ENCODE measurements around the gene CFAP45.

Gene CFAP45

GRCh38 chr1:159832309-159832708 is 67.7 kb downstream of the CFAP45 start:
- no peak overlapping the region for H3K4me3 ChIP-seq (ENCODE audit: insufficient read length, low read depth)
- H3K9me3 ChIP-seq (ENCODE audit: insufficient read depth, low read length) = no peaks in the 10 kb centered on the region
- TF ChIP-seq SUZ12 (IDR thresholded peaks at IDR 0.05; ENCODE audit: extremely low read depth, insufficient read depth, insufficient read length) = no peak
- no peak for TF ChIP-seq YY1 (IDR thresholded peaks at IDR 0.05; ENCODE audit: insufficient read depth, insufficient read length)
- no peak for TF ChIP-seq ZNF274 (IDR thresholded peaks at IDR 0.05; ENCODE audit: low read depth, low read length)
- H3K36me3 ChIP-seq (ENCODE audit: insufficient read depth, insufficient read length, low read length) = no peaks in the 10 kb centered on the region
- DNase-seq (ENCODE audit: low read depth, low spot score) = no peak
- peaks cover 2% of the 10 kb centered on the region for H3K4me1 ChIP-seq (ENCODE audit: insufficient read depth, insufficient read length)
- peaks cover 4% of the 10 kb centered on the region for H3K27me3 ChIP-seq (ENCODE audit: insufficient read depth, insufficient read length)
- H3K9ac ChIP-seq (ENCODE audit: insufficient read length, low read depth) = no peak overlapping the region

- Histone ChIP-seq H3K9me3 (ENCODE audit: insufficient read depth, low read length) (no peaks in the 10 kb centered on the region), H3K27me3 (ENCODE audit: insufficient read depth, insufficient read length) (peaks cover 4% of the 10 kb centered on the region), H3K36me3 (ENCODE audit: insufficient read depth, insufficient read length, low read length) (no peaks in the 10 kb centered on the region), H3K4me1 (ENCODE audit: insufficient read depth, insufficient read length) (peaks cover 2% of the 10 kb centered on the region), H3K4me3 (ENCODE audit: insufficient read length, low read depth) (no peak overlapping the region), H3K9ac (ENCODE audit: insufficient read length, low read depth) (no peak overlapping the region)
- TF ChIP-seq ZNF274 (IDR thresholded peaks at IDR 0.05; ENCODE audit: low read depth, low read length) = no peak
- no peak for TF ChIP-seq YY1 (IDR thresholded peaks at IDR 0.05; ENCODE audit: insufficient read depth, insufficient read length)
- TF ChIP-seq SUZ12 (IDR thresholded peaks at IDR 0.05; ENCODE audit: extremely low read depth, insufficient read depth, insufficient read length) = no peak
- peak; percentile 32 for DNase-seq (ENCODE audit: low read depth, low spot score)
Observed at GRCh38 chr1:159831412-159832141, 68.4 kb downstream of the CFAP45 start.

- H3K27me3 ChIP-seq (ENCODE audit: insufficient read depth, insufficient read length) = peaks cover 4% of the 10 kb centered on the region
- H3K9me3 ChIP-seq (ENCODE audit: insufficient read depth, low read length) = no peaks in the 10 kb centered on the region
- H3K9ac ChIP-seq (ENCODE audit: insufficient read length, low read depth) = no peak overlapping the region
- H3K4me1 ChIP-seq (ENCODE audit: insufficient read depth, insufficient read length) = peaks cover 2% of the 10 kb centered on the region
- TF ChIP-seq ZNF274 (IDR thresholded peaks at IDR 0.05; ENCODE audit: low read depth, low read length) (no peak), YY1 (IDR thresholded peaks at IDR 0.05; ENCODE audit: insufficient read depth, insufficient read length) (no peak), SUZ12 (IDR thresholded peaks at IDR 0.05; ENCODE audit: extremely low read depth, insufficient read depth, insufficient read length) (no peak)
- H3K36me3 ChIP-seq (ENCODE audit: insufficient read depth, insufficient read length, low read length) = no peaks in the 10 kb centered on the region
- no peak overlapping the region for H3K4me3 ChIP-seq (ENCODE audit: insufficient read length, low read depth)
- DNase-seq (ENCODE audit: low read depth, low spot score) = no peak
Observed at GRCh38 chr1:159830722-159831121, 69.2 kb downstream of the CFAP45 start.

GRCh38 chr1:159829822-159830465 is 70.0 kb downstream of the CFAP45 start:
- Histone ChIP-seq H3K9me3 (ENCODE audit: insufficient read depth, low read length) (no peaks in the 10 kb centered on the region), H3K27me3 (ENCODE audit: insufficient read depth, insufficient read length) (peaks cover 4% of the 10 kb centered on the region), H3K4me1 (ENCODE audit: insufficient read depth, insufficient read length) (peaks cover 2% of the 10 kb centered on the region), H3K4me3 (ENCODE audit: insufficient read length, low read depth) (no peak overlapping the region), H3K36me3 (ENCODE audit: insufficient read depth, insufficient read length, low read length) (no peaks in the 10 kb centered on the region), H3K9ac (ENCODE audit: insufficient read length, low read depth) (peak overlapping the region; percentile 6)
- DNase-seq (ENCODE audit: low read depth, low spot score) = no peak
- no peak for TF ChIP-seq SUZ12 (IDR thresholded peaks at IDR 0.05; ENCODE audit: extremely low read depth, insufficient read depth, insufficient read length)

DNA sequence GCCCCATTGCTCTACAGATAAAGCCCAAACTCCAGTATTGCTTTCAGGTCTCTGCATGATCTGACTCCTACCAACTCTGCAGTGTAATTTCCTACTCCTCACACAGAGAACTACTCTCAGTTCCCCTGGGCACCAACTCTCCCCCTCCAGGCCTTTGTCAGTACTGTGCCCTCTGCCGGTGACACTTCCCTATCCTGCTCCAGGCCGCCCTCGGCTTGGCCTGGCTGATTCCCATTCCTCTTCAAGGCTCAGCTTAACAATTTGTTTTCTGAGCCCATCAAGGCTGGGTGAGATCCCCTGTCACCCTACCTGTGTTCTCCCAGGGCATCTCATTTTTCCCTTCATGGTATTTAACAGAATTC is 70.7 kb downstream of the CFAP45 start:
- no peaks in the 10 kb centered on the region for H3K36me3 ChIP-seq (ENCODE audit: insufficient read depth, insufficient read length, low read length)
- H3K9me3 ChIP-seq (ENCODE audit: insufficient read depth, low read length) = no peaks in the 10 kb centered on the region
- peaks cover 5% of the 10 kb centered on the region for H3K27me3 ChIP-seq (ENCODE audit: insufficient read depth, insufficient read length)
- no peak overlapping the region for H3K4me3 ChIP-seq (ENCODE audit: insufficient read length, low read depth)
- DNase-seq (ENCODE audit: low read depth, low spot score) = no peak
- H3K4me1 ChIP-seq (ENCODE audit: insufficient read depth, insufficient read length) = peaks cover 2% of the 10 kb centered on the region
- no peak for TF ChIP-seq SUZ12 (IDR thresholded peaks at IDR 0.05; ENCODE audit: extremely low read depth, insufficient read depth, insufficient read length)
- TF ChIP-seq YY1 (IDR thresholded peaks at IDR 0.05; ENCODE audit: insufficient read depth, insufficient read length) = no peak
- TF ChIP-seq ZNF274 (IDR thresholded peaks at IDR 0.05; ENCODE audit: low read depth, low read length) = no peak
- no peak overlapping the region for H3K9ac ChIP-seq (ENCODE audit: insufficient read length, low read depth)

DNA sequence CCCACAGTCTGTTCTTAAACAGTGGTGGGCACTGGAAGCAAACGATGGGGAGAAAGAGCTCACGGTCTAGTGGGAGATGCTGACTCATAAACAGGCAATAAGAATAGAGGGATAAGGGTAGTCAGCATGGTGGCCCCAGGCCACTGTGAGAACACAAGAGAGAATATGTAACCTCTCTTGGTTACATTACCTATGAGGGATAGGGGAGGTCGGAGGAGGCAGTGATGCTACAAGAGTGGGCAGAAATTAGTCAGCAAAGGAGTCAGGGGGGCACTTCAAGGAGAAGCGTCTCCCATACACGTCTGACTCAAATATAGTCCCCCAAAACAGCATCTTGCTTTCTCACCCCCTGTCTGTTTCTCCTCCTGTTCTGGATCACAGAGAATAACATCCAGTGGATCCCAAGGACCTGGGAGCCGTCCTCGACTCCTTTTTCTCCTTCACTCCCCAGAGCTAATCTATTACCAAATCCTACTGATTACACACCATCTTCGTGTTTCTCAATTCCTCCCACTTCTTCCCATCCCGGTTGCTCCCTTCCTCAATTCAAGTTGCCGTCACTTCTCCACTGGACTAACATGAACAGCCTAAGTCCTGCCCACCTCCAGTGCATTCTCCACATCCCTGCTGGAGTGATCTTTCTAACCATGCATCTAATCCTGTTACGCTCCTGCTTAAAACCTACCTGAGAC is 71.2 kb downstream of the CFAP45 start:
- Histone ChIP-seq H3K27me3 (ENCODE audit: insufficient read depth, insufficient read length) (peaks cover 8% of the 10 kb centered on the region), H3K36me3 (ENCODE audit: insufficient read depth, insufficient read length, low read length) (no peaks in the 10 kb centered on the region), H3K9me3 (ENCODE audit: insufficient read depth, low read length) (no peaks in the 10 kb centered on the region), H3K4me1 (ENCODE audit: insufficient read depth, insufficient read length) (peaks cover 2% of the 10 kb centered on the region), H3K9ac (ENCODE audit: insufficient read length, low read depth) (no peak overlapping the region), H3K4me3 (ENCODE audit: insufficient read length, low read depth) (no peak overlapping the region)
- TF ChIP-seq SUZ12 (IDR thresholded peaks at IDR 0.05; ENCODE audit: extremely low read depth, insufficient read depth, insufficient read length) (no peak), ZNF274 (IDR thresholded peaks at IDR 0.05; ENCODE audit: low read depth, low read length) (no peak), YY1 (IDR thresholded peaks at IDR 0.05; ENCODE audit: insufficient read depth, insufficient read length) (no peak)
- no peak for DNase-seq (ENCODE audit: low read depth, low spot score)

GRCh38 chr1:159828176-159828575 is 71.8 kb downstream of the CFAP45 start:
- TF ChIP-seq YY1 (IDR thresholded peaks at IDR 0.05; ENCODE audit: insufficient read depth, insufficient read length) (no peak), SUZ12 (IDR thresholded peaks at IDR 0.05; ENCODE audit: extremely low read depth, insufficient read depth, insufficient read length) (no peak), ZNF274 (IDR thresholded peaks at IDR 0.05; ENCODE audit: low read depth, low read length) (no peak)
- Histone ChIP-seq H3K4me3 (ENCODE audit: insufficient read length, low read depth) (no peak overlapping the region), H3K9me3 (ENCODE audit: insufficient read depth, low read length) (no peaks in the 10 kb centered on the region), H3K36me3 (ENCODE audit: insufficient read depth, insufficient read length, low read length) (no peaks in the 10 kb centered on the region), H3K27me3 (ENCODE audit: insufficient read depth, insufficient read length) (peaks cover 9% of the 10 kb centered on the region), H3K9ac (ENCODE audit: insufficient read length, low read depth) (no peak overlapping the region), H3K4me1 (ENCODE audit: insufficient read depth, insufficient read length) (peaks cover 2% of the 10 kb centered on the region)
- no peak for DNase-seq (ENCODE audit: low read depth, low spot score)
